Islet of Langerhans (tissue), 1 donor: ENCODE data around the gene GAS6.
"Not testable (repeated sequence)": the region's sequence is repeated elsewhere in the genome, so short reads cannot be mapped to it uniquely, and the experiment has no call there.

Experiments used
- FAIRE-seq: peaks from one replicate; lab custom pipeline; 2011; peaks lifted over from hg19 to GRCh38; lab: Jason Lieb, UNC

GAS6 gene

GRCh38 chr13:113837560-113838355 lies 26.1 kb downstream of the GAS6 start:
- FAIRE-seq = no peak

- no peak for FAIRE-seq
Observed at GRCh38 chr13:113836768-113837559, 26.9 kb downstream of the GAS6 start.

GRCh38 chr13:113835461-113836270 lies 28.2 kb downstream of the GAS6 start:
- no peak for FAIRE-seq

GRCh38 chr13:113834496-113835200 lies 29.2 kb downstream of the GAS6 start:
- FAIRE-seq = no peak

- not testable (repeated sequence) for FAIRE-seq
Observed at GRCh38 chr13:113834006-113834405, 29.9 kb downstream of the GAS6 start.

- FAIRE-seq = no peak
Observed at GRCh38 chr13:113833111-113833830, 30.6 kb downstream of the GAS6 start.

- FAIRE-seq = no peak
Observed at GRCh38 chr13:113832631-113833030, 31.2 kb downstream of the GAS6 start.

GRCh38 chr13:113832205-113832604 lies 31.7 kb downstream of the GAS6 start:
- FAIRE-seq = no peak

GRCh38 chr13:113831061-113831460 lies 32.8 kb downstream of the GAS6 start:
- no peak for FAIRE-seq

- not testable (repeated sequence) for FAIRE-seq
Observed at GRCh38 chr13:113830426-113830950, 33.4 kb downstream of the GAS6 start.

GRCh38 chr13:113828282-113828825 lies 35.5 kb downstream of the GAS6 start:
- no peak for FAIRE-seq

- no peak for FAIRE-seq
Observed at GRCh38 chr13:113827021-113827420, 36.9 kb downstream of the GAS6 start.

- not testable (repeated sequence) for FAIRE-seq
Observed at GRCh38 chr13:113826446-113826845, 37.4 kb downstream of the GAS6 start.

- FAIRE-seq = no peak
Observed at GRCh38 chr13:113825841-113826240, 38.0 kb downstream of the GAS6 start.

- FAIRE-seq = no peak
Observed at GRCh38 chr13:113823771-113824170, 40.1 kb downstream of the GAS6 start.

- FAIRE-seq = no peak
Observed at GRCh38 chr13:113822956-113823744, 40.7 kb downstream of the GAS6 start.

- FAIRE-seq = no peak
Observed at GRCh38 chr13:113822266-113822665, 41.6 kb downstream of the GAS6 start.

GRCh38 chr13:113821847-113822246 lies 42.0 kb downstream of the GAS6 start:
- no peak for FAIRE-seq

- no peak for FAIRE-seq
Observed at GRCh38 chr13:113820813-113821651, 42.8 kb downstream of the GAS6 start.
